OCI-LY7 (cell line): ENCODE measurements around the gene PSMG2.

Experiments
- CTCF ChIP-seq: fragments of 200-600 bp; sonication (generic); conservative IDR thresholded peaks from 2 replicates; pipeline ENCODE4 v1.5.1; 2014; ENCODE audit warnings: mild to moderate bottlenecking, antibody characterized with exemption, low read length, moderate library complexity, mixed read lengths
- EZH2phosphoT487 ChIP-seq: fragments of 200-600 bp; sonication (generic); IDR thresholded peaks from 2 replicates; pipeline ENCODE4 v1.6.1; 2018; ENCODE audit warnings: low read depth, borderline replicate concordance, mild to moderate bottlenecking, mixed run types, antibody characterized with exemption, low read length, moderate library complexity, mixed read lengths

- TF ChIP-seq EZH2phosphoT487, result no peak
- TF ChIP-seq CTCF, result no peak
Observed at GRCh38 chr18:12668041-12668440, 34.8 kb upstream of the PSMG2 start.
